AG04450 (cell line): ENCODE measurements around the gene CFAP46. TPM values are rescaled to one million over a fixed set of nuclear protein-coding genes. Genes with fewer than 3 reads are reported as not detected.

Experiments used
- CTCF ChIA-PET: fragments of 300-600, 350-600 bp; formaldehyde crosslinking; extraction: SDS; loops from one replicate; lab custom pipeline; 2022; ENCODE audit warnings: antibody characterized with exemption, inconsistent platforms; lab: Charles Lee
- POLR2A ChIA-PET: fragments of 350-600 bp; formaldehyde crosslinking; extraction: SDS; loops from one replicate; lab custom pipeline; 2021; ENCODE audit warnings: antibody characterized with exemption, inconsistent platforms; lab: Yijun Ruan, JAX
- DNase-seq: peaks from one replicate; pipeline ENCODE4 v3.0.0-alpha.2; 2011; ENCODE audit warnings: low read depth, low spot score
- H3K27ac ChIP-seq: one replicate; pipeline ENCODE4 v1.5.1; 2012; ENCODE audit warnings: low read depth, low read length, control low read depth
- H3K27me3 ChIP-seq: one replicate; pipeline ENCODE4 v1.6.0; 2012; ENCODE audit warnings: low read length; ENCODE audit not compliant: control insufficient read depth, insufficient read depth
- H3K4me3 ChIP-seq: 2 replicates; pipeline ENCODE4 v1.5.1; 2011; ENCODE audit warnings: mild to moderate bottlenecking, low read depth, low read length, control low read depth
- H3K9me3 ChIP-seq: 2 replicates; pipeline ENCODE4 v1.5.1; 2012; ENCODE audit warnings: low read length; ENCODE audit not compliant: control insufficient read depth, insufficient read depth
- CTCF ChIP-seq: IDR thresholded peaks from 2 replicates; pipeline ENCODE4 v1.5.1; 2011; ENCODE audit warnings: low read depth, low read length, control low read depth, inconsistent platforms
- polyA plus RNA-seq: library from polyadenylated mRNA; depleted of rRNA; stranded (reverse); fragments of >200 nt; gene quantifications from 2 replicates; pipeline ENCODE4 v1.2.3, GENCODE V29; 2011

Gene CFAP46
- polyA plus RNA-seq, 1 experiment: 2.7 TPM

- no peak overlapping the region for H3K27ac ChIP-seq
Observed at GRCh38 chr10:132810807-132811700, 131.3 kb downstream of the CFAP46 start.

GRCh38 chr10:132810141-132810806, 132.1 kb downstream of the CFAP46 start:
- H3K27ac ChIP-seq: no peak overlapping the region
- H3K9me3 ChIP-seq: no peaks in the 10 kb centered on the region; the same call in 1 of the 2 replicates
- DNase-seq: no peak
- no peak for TF ChIP-seq CTCF
- ChIA-PET CTCF (interaction anchor here (0.5 kb wide), 2 partner anchors 15 to 594 kb away, joined by 4 to 7 read pairs; no protein-coding TSS in a partner anchor), POLR2A (no interaction called here)
- H3K27me3 ChIP-seq: peaks cover 8% of the 10 kb centered on the region
- no peak overlapping the region for H3K4me3 ChIP-seq

More at GRCh38 chr10:132810807-132811700, 131.3 kb downstream of the CFAP46 start:
- H3K27me3 ChIP-seq: peaks cover 2% of the 10 kb centered on the region
- DNase-seq: no peak
- ChIA-PET CTCF (no interaction called here), POLR2A (no interaction called here)
- H3K4me3 ChIP-seq: no peak overlapping the region
- no peaks in the 10 kb centered on the region; the same call in 1 of the 2 replicates for H3K9me3 ChIP-seq
- no peak for TF ChIP-seq CTCF

GRCh38 chr10:132809232-132810140, 132.9 kb downstream of the CFAP46 start:
- DNase-seq: no peak
- no peak overlapping the region for H3K4me3 ChIP-seq
- POLR2A ChIA-PET: no interaction called here
- H3K9me3 ChIP-seq: no peaks in the 10 kb centered on the region; the same call in 1 of the 2 replicates
- H3K27ac ChIP-seq: no peak overlapping the region
- H3K27me3 ChIP-seq: peaks cover 13% of the 10 kb centered on the region
- TF ChIP-seq CTCF: no peak
- CTCF ChIA-PET: interaction anchor here (0.5 kb wide), 2 partner anchors 14 to 593 kb away, joined by 4 to 7 read pairs; no protein-coding TSS in a partner anchor

GRCh38 chr10:132808383-132809231, 133.8 kb downstream of the CFAP46 start:
- TF ChIP-seq CTCF: no peak
- peaks cover 13% of the 10 kb centered on the region for H3K27me3 ChIP-seq
- H3K27ac ChIP-seq: no peak overlapping the region
- no peak overlapping the region for H3K4me3 ChIP-seq
- no peak for DNase-seq
- CTCF ChIA-PET: interaction anchor here (0.7 kb wide), 1 partner anchor 154 kb away, joined by 5 read pairs; no protein-coding TSS in a partner anchor
- POLR2A ChIA-PET: no interaction called here
- H3K9me3 ChIP-seq: no peaks in the 10 kb centered on the region; the same call in 1 of the 2 replicates
